ENCODE measurements around the gene RTL10. TPM values are rescaled to one million over a fixed set of nuclear protein-coding genes. Genes with fewer than 3 reads are reported as not detected.

The RTL10 gene
- total RNA-seq, 4 donors from 2014 or later, result 2.5 to 26.1 (median 22.8) TPM

DNA sequence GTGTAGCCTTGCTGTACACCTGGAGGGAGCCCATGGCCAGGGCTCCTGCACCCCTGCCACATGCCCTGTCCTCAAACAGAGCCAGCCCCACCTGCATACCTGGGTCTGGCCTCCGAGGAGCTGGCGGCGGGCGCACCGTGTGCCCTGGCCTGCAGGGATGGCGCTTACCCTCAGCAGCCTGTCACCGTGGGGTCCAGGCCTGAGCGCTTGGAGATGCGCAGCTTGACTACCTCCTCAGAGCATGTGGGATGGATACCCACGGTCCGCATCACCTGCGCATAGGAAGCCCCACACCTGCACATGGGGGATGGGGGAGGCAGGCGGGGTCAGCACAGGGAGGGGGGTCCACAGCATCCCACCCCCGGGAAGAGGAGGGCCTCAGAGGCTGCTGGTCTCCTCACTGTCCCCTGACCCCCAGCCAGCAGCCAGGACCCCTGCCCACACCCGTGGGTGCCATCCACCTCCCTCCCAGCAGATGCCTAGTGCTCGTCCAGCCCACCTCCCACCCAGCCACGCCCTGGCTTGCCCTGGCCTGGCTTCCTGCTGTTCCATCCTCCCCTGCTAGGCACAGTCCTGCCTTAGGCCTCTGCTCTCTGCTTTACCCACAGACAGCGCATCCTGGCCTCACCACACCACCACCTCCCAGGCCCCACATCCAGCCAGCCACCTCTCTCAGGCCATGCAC is 22.4 kb upstream of the RTL10 start:
- H3K9me3 ChIP-seq, result no peaks in the 10 kb centered on the region
- H3K27me3 ChIP-seq, result no peaks in the 10 kb centered on the region
- H3K27ac ChIP-seq, result no peak overlapping the region
- no peak overlapping the region for H3K4me3 ChIP-seq
- H3K4me1 ChIP-seq, result peaks cover 0 to 20% (median 0%) of the 10 kb centered on the region in 4 donors
- peak in 1 of 3 donors; percentile 41 for DNase-seq
- peaks cover 0 to 5% (median 0%) of the 10 kb centered on the region in 3 donors for H3K36me3 ChIP-seq
- TF ChIP-seq, protein P1, sequence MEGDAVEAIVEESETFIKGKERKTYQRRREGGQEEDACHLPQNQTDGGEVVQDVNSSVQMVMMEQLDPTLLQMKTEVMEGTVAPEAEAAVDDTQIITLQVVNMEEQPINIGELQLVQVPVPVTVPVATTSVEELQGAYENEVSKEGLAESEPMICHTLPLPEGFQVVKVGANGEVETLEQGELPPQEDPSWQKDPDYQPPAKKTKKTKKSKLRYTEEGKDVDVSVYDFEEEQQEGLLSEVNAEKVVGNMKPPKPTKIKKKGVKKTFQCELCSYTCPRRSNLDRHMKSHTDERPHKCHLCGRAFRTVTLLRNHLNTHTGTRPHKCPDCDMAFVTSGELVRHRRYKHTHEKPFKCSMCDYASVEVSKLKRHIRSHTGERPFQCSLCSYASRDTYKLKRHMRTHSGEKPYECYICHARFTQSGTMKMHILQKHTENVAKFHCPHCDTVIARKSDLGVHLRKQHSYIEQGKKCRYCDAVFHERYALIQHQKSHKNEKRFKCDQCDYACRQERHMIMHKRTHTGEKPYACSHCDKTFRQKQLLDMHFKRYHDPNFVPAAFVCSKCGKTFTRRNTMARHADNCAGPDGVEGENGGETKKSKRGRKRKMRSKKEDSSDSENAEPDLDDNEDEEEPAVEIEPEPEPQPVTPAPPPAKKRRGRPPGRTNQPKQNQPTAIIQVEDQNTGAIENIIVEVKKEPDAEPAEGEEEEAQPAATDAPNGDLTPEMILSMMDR (IDR thresholded peaks at IDR 0.05), result no peak
- no peak for TF ChIP-seq POLR2A (IDR thresholded peaks at IDR 0.05)

DNA sequence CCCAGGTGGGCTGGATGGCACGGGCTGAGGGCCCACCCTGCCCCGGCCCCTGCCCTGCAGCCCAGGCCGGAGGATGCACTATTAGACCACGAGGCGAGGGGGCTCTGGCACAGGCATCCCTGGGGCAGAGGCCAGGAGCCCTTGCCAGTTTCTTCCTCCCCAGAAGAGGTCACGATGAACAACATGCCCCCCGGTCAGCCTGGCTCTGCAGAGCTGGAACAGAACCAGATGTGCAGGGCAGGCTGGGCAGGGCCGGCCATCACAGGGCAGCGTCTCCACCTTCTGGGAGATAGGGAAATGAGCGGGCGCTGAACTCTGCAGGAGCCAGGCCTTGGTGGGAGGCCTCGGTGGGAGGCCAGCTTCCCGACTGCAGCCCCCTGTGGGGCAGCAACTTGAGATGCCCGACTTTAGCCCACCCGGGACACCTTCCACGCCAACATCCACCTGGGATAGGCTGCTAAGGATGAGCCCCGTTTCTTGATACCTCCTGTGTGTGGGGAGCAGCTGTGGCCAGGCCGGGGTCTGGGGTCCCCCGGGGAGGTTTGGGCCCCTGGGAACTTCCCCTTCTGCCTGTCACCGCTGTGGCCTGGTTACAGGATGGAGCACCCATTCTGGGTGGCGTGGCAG is 21.8 kb upstream of the RTL10 start:
- Histone ChIP-seq H3K4me1 (peaks cover 0 to 15% (median 0%) of the 10 kb centered on the region in 4 donors), H3K36me3 (peaks cover 0 to 5% (median 0%) of the 10 kb centered on the region in 3 donors), H3K4me3 (no peak overlapping the region), H3K9me3 (no peaks in the 10 kb centered on the region), H3K27me3 (no peaks in the 10 kb centered on the region), H3K27ac (no peak overlapping the region)
- peak in 2 of 3 donors; percentile 46 to 47 for DNase-seq
- no peak for TF ChIP-seq POLR2A (IDR thresholded peaks at IDR 0.05)
- TF ChIP-seq, protein P1 (IDR thresholded peaks at IDR 0.05), result peak in 2 of 6 experiments; percentile 8 to 17

DNA sequence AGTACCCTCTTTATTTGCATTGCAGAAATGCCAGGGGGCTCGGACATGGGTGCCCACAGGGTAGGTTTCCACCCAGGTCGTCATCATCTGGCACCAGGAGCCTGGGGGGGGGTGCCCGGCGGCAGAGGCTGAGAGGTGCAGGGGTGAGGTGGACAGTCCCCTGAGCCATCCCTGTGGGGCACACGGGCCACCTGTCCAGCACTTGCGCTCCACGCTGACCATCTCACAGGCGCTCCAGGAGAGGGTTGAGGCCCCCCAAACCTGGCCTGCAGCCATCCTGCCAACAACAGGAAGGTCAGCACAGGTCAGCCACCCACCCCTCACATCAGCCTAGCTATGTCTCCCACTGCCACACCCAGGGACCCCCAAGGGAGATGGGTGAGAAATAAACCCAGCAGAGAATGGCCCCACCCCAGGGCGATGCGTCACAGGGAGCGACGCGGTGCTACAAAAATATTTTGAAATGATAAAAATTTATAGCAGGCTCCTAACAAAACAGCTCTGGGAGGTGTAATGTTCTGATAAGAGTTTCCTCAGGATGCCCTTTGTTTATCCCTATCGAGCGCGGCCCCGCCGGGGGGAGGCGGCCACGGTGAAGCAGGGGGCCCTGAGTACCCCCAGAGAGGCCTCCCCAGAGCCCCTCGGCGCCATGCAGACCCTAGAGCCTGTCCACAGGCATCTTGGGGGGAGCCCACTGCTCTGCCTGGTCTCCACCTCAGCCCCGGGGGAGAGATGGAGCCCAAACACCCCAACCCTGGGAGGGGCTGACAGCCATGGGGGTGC is 21.0 kb upstream of the RTL10 start:
- peak in 2 of 3 donors; percentile 42 to 44 for DNase-seq
- Histone ChIP-seq H3K9me3 (no peaks in the 10 kb centered on the region), H3K27ac (no peak overlapping the region), H3K4me3 (no peak overlapping the region), H3K4me1 (peaks cover 0 to 15% (median 0%) of the 10 kb centered on the region in 4 donors), H3K36me3 (peaks cover 0 to 5% (median 0%) of the 10 kb centered on the region in 3 donors), H3K27me3 (no peaks in the 10 kb centered on the region)
- no peak for TF ChIP-seq POLR2A (IDR thresholded peaks at IDR 0.05)
- TF ChIP-seq, protein P1 (IDR thresholded peaks at IDR 0.05), result no peak

DNA sequence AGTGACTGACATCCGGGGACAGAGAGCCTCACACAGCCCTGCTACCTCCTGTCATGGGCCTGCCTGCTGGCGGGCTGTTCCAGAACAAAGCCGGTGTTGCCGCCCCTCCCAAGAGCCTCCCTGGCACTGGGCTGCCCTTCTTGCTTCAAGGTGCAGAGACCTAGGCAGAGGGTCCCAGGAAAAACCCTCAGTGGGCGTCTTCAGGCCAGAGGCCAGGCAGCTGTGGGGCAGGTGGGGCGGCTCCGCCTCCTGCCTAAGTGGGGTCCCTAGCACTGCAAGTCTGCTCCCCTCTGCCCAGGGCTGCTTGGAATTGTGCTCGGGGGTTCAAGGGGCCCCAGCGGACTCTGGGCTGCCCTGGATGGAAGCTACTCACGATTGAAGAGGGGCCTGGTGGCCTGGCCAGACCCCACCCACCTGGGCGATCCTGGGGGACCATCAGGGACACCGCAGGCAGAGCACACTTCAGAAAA is 20.4 kb upstream of the RTL10 start:
- Histone ChIP-seq H3K4me1 (peaks cover 0 to 15% (median 0%) of the 10 kb centered on the region in 4 donors), H3K36me3 (peaks cover 0 to 5% (median 0%) of the 10 kb centered on the region in 3 donors), H3K27me3 (no peaks in the 10 kb centered on the region), H3K4me3 (no peak overlapping the region), H3K9me3 (no peaks in the 10 kb centered on the region), H3K27ac (no peak overlapping the region)
- DNase-seq, result peak in 2 of 3 donors; percentile 22 to 43
- TF ChIP-seq POLR2A (IDR thresholded peaks at IDR 0.05), result no peak
- TF ChIP-seq, protein P1 (IDR thresholded peaks at IDR 0.05), result no peak

DNA sequence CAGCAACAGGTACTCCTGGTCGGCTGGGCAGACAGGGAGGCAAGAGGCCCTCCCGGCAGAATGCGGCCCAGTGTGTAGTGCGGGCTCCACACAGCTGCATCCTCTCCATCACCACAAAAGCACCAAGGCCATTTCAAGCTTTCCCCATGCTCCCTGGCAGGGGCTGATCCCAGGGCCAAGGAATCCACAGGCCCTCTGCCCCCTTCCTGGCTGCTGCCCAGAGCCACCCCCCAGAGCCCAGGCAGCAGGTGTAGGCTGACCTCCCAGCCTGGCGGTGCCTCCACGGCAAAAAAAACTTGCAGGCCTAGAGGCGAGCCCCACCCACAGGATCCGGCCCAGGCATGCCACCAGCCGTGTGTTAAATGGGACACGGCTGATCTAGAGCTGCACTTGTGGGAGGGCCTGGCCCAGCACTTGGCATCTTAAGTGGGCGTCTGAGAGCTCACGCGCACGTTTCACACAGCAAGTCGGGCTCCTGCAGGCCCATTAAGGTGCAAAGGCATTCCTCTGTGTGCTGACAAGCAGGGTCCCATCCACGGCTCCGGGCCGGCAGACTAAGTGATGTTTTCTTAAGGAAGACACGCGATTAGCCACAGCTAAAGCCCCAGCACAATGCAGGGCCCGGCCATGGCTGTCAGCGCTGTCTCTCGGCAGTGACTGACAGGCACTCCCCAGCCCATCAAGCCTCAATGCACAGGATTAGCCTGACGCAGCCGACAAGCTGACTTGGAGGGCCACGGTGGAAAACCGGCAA is 19.8 kb upstream of the RTL10 start:
- no peaks in the 10 kb centered on the region for H3K27me3 ChIP-seq
- TF ChIP-seq, protein P1 (IDR thresholded peaks at IDR 0.05), result no peak
- no peak for TF ChIP-seq POLR2A (IDR thresholded peaks at IDR 0.05)
- DNase-seq, result peak in 2 of 3 donors; percentile 50 to 55
- no peak overlapping the region for H3K4me3 ChIP-seq
- H3K27ac ChIP-seq, result no peak overlapping the region
- peaks cover 0 to 15% (median 0%) of the 10 kb centered on the region in 4 donors for H3K4me1 ChIP-seq
- no peaks in the 10 kb centered on the region for H3K9me3 ChIP-seq
- peaks cover 0 to 5% (median 0%) of the 10 kb centered on the region in 3 donors for H3K36me3 ChIP-seq
